ENCODE data around the gene TCFL5.

The TCFL5 gene

DNA sequence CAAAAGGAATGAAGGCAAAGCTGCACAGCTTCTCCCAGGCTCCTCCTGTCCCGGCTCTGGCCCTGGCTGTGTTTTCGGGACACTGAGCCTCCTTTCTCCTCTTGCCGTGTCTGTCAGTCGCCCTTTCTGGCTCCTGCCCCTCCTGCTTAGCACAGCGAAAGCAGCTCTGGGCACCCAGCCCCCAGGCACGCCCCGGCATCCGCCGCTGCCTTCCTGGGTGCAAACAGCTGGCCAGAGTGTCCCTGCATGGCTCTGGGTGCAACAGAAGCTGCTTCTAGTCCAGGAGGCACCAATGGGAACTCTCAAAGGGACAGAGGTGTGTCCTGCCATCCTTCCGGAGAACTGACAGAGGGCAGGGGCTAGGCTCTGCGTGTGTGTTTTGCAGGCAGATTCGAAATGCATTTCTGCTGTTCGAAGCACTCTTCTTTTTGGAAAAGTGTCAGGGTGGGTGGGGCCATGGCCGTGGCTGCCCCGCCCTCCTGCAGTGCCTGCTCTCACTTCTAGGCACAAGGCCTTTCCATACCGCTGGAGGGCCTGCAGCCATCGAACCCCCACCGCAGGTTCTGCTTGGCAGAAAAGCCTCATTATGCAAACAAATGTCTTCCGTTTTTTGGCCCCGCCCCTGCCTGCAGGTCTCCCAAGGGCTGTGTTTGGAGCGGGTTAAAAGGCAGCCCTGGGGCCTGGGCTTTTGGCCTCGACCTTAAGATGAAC, 29.3 kb downstream of the TCFL5 start:
- DNase-seq = peak; percentile 13 to 28

DNA sequence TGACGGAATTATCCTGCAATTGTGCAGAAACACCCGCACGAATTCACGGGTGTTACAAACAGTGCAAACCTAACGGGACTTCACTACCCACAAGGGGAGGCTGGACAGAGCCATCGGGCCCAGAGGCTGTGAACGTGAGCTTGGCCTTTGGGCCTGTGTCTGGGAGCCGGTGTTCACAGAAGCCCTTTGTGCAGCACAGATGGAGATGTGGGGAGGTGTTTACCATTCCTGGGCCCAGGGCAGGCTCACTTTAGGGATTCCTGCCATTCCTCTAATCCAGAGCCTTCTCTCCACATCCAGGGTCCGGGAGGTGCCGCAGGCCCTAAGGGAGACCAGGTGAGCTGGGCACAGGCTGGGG, 29.8 kb downstream of the TCFL5 start:
- no peak for DNase-seq

DNA sequence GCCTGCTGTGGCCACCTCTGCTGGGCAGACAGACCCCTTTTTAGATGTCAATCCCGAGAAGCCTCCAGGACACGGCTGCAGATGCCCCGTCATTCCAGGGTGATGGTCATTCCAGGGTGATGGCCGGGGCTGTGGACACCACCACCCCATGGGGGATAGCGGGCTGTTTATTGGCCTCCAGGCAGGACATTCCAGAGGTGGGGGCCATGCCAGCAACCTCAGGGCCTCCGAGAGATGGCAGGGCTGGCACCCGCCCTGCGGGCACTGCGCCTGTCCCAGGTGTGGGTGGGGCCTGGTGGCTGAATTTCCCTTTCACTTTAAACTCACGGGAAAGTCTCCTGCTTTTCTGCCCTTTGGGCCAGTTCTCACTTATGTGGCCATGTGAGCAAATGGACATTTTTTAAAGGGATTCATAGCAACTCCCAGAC, 30.2 kb downstream of the TCFL5 start:
- no peak for DNase-seq

DNA sequence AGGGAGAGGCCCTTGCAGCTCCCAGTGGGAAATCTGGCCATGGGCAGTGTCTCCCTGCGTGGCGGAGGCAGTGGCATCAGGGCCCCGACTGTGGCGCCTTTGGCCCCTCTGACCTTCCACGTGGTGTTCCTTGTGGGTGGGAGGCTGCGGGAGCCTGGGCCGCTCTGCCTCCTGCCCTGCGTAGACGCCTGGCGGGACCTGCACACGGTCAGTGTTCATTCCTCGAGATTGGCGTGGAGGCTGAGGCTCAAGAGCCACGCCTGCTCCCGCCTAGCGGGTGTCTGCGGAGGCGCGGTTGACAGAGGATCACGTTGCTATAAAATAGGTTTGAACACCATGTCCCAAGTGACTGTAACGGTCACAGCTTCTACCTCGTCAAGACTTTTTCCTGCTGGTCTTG, 30.8 kb downstream of the TCFL5 start:
- no peak for DNase-seq

DNA sequence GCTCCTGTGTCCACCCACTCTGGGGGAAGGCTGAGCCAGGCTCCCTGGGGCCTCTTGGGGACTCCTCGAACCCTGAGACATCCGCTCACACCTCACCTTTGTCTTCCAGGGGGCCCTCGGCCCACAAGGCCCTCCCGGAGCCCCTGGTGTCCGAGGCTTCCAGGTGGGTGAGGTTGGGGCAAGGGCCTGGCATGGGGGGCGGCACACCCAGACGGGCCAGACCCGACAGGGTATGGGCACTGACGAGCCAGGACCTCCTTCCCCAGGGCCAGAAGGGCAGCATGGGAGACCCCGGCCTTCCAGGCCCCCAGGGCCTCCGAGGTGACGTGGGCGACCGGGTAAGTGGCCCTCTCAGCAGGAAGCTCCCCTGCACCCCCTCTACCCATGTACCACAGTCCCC, 31.4 kb downstream of the TCFL5 start:
- DNase-seq = no peak

DNA sequence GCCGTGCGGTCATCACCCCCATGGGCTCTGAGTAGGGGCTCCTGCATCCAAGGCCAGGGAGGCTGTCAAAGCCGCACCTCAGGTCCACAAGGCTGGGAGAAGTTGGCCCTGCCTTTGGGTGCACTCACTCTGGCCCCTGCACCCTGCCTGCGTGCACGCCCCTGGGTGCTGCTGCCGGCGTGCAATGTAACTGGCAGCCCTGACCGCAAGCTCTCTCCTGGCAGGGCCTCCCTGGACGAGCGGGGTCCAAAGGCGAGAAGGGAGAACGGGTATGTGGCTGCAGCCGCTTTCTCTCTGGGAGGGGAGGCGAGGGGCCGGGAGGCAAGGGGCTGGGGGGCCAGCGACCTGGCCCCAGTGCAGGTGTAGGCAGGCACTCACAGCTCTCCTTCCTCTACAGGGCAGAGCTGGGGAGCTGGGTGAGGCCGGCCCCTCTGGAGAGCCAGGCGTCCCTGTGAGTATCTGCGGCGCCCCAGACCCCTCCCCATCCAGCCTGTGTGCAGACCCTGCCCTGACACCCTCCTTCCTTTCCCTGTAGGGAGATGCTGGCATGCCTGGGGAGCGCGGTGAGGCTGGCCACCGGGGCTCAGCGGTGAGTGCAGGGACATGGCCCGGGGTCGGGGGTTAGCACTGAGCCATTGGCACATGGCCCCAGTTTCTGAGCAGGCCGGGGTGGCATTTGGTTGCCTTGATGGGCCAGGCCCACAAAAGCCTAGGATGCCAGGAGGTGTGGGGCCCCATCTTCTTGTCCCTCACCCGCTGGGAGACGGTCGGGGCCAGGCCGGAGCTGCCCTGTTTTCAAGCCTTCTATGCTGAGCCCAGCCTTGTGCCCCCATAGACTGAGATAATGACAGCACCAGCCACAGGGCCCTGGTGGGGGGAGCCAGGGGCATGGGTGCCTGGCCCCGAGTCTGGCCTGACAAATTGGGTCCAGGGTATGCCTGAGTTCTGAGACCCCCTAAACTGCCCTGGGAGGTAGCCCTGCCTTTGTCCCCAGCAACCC, 32.1 kb downstream of the TCFL5 start:
- DNase-seq = no peak

DNA sequence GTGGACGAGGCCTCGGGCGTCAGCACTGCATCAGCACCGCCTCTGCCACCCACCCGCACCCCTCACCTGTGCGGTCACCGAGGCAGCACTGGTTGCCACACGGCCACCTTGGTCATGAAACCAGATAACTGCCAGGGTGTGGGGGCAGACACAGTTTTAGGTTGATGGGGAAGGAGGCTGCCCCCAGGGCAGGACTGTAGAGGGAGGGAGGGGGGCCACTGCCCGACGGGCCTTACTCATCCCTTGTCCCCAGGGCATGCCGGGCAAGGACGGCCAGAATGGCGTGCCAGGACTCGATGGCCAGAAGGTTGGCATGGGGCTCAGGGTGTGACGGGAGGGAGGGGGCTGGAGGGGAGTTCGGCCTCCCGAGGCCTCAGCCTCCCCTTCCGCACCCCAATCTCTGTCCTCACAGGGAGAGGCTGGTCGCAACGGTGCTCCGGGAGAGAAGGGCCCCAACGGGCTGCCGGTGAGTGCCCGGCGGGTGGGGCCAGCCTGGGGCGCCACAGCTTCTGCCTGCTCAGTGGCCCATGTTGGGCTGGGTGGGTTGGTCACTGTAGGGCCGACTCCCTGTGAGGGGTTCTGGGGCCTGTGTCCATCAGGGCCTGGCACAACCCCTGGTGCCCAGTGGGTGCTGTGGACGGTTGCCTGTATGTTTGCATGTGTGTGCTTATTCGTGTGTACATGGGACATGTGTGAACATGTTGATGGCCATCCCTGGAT, 33.0 kb downstream of the TCFL5 start:
- DNase-seq = no peak

DNA sequence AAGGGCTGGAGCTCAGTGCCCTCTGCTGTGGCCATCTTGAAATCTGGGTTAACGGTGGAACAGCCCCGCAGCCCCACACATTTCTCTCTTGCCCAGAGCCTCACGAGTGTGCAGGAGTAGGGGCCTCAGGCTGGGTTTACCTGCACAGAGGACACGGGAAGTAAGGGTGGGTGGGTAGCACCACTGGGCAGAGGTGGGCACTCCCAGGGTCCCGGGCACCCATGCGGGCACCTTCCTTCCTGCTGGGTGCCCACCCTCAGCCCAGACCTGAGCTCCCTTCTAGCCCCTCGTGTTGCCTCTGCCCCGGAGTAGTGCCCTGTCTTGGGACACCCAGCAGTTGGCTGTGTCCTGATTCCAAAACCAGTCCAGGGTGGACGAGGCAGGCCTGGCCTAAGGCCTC, 33.6 kb downstream of the TCFL5 start:
- no peak for DNase-seq

DNA sequence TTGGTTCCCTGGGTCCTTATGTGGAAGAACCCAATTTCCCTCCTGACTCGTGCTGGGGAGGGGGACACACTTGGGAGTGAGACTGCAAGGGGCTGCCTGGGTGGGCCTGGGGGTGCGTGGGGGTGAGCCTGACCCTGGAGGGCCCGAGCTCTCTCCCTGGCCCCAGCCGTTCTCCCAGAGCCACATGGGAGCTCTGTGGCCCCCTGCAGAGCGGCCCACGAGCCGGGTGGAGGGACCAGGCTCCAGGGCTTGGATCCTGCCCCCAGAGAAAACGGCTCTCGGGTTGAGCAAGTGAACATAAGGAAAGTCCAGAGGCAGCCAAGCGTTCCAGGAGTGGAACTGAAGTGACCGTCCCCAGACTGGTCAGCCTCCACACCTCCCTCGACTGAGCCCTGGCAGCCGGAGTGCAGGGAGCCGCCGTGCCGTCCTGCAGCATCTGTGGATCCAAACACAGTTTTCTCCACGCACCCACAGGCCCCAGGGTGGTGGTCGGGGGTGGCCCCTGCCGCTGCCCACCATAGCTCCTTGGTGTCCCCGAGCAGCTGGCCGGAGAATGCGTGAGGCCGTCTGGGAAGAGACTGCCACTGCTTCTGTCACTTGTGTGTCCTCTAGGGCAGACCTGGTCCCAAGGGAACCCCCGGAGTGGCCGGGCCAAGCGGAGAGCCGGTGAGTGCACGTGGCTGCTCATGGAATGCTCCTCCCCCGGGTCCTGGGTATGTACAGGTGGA, 34.1 kb downstream of the TCFL5 start:
- no peak for DNase-seq

DNA sequence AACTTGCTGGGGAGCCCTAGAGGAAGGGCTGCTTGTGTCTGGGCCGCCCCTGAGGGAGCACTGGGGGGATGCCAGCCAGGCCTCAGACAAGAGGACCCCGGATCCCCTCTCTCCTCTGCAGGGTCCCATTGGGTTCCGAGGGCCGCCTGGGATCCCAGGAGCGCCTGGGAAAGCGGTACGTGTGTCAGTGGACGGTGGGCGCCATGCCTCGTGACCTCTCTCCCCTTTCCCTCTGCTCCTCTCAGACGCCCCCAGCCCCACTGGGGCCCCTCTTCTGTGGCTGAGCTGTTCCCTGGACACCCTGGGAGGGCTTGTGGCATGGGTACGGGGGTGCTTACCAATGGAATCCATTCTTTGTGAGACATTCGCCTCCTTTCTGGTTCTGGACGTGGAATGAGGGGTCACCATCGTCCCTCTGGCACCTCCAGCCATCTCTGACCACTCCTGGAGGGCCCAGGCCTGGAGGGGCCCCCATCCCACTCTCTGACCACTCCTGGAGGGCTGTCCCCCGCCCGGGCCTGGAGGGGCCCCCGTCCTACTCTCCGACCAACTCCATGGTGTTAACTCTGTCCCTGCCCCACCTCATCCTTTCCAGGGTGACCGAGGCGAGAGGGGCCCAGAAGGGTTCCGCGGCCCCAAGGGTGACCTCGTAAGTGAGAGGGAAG, 34.8 kb downstream of the TCFL5 start:
- DNase-seq = no peak

DNA sequence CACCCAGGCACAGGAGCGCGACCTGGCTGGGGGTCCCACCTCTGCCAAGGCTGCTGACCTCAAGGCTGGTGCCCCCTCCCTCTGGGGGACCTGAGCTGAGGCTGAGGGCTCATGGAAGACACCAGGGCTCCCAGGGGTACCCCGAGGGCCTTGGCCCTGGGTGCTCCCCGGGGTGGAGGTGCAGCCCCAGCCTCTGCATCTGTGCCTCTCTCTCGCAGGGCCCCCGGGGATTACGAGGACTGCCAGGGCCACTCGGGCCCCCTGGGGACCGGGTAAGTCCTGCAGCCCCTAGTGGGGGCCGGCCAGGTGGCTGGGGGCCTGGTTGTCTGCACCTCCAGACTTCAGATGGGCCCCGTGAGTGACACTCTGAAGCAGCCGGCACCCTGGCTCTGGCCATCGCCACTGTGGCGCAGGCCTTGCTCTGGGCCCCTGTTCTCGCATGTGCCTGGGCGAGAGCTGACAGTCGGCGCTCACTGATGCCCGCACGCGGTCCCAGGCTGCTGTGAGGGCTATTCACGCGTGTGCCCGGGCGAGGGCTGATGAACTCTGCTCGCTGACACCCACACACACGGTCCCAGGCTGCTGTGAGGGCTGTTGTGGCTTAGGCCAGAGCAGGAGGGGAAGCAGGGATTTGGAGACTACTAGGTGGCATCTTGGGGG, 35.5 kb downstream of the TCFL5 start:
- DNase-seq = no peak

DNA sequence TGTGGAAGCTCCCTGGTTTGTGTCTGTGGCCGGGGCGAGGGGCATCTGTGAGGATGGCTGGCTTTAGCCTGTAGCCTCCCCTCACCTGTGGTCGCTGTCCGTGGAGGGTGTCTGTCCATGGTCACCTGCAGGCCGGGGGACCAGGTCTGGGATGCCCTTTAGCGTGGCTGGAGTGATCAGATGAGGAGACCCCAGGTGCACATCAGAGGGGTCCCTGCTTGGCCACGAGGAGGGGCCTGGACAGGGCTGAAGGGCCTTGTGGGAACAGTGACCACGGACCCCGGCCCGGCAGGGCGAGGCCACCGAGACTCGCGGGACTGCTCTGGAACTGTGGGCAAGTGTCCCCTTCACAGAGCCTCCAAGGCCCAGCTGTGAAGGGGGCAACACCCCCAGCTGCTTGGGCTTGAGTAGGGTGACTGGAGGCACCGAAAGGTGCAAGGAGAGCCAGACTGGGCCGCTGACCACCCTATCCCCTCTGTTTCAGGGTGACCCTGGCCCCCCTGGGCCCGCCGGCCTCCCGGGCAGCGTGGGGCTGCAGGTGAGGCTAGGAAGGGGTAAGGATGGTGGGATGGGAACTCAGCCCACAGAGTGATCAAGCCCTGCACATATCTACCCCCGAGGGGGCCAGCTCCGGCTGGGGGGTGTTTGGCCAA, 36.2 kb downstream of the TCFL5 start:
- DNase-seq = no peak

DNA sequence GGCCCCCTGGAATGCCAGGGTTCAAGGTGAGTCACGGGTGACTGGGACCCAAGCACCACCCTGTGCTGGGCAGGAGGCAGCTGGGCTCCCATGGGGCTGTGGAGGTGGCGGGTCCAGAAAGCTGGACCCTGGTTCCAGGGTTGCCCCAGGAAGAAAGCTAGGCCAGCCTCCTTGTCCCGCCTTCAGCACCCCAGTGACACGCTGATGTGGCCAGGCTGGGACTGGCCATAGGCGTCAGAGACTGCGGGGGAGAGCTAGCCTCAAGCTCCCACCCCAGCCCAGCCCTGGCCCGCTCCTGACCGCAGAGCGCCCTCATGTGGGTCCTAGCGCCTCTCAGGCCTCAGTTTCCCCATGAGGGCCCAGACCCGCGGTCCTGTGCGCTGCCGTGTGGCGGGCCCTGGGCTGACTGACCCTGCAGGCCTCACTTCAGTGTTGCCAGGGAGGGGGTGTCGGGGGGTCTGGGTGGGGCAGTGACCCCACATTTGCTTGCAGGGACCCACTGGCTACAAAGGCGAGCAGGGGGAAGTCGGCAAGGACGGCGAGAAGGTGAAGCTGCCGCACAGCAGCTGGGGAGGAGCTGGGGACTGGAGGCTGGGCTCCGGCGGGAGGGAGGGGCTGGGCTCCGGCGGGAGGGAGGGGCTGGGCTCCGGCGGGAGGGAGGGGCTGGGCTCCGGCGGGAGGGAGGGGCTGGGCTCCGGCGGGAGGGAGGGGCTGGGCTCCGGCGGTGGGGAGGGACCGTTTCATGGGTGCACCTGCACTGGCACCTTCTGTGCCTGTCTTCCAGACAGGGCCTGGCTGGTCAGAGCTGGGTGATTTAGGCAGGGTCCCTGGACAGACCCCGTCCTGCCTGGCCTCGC, 36.9 kb downstream of the TCFL5 start:
- peak in 1 of 2 experiments; percentile 48 for DNase-seq

DNA sequence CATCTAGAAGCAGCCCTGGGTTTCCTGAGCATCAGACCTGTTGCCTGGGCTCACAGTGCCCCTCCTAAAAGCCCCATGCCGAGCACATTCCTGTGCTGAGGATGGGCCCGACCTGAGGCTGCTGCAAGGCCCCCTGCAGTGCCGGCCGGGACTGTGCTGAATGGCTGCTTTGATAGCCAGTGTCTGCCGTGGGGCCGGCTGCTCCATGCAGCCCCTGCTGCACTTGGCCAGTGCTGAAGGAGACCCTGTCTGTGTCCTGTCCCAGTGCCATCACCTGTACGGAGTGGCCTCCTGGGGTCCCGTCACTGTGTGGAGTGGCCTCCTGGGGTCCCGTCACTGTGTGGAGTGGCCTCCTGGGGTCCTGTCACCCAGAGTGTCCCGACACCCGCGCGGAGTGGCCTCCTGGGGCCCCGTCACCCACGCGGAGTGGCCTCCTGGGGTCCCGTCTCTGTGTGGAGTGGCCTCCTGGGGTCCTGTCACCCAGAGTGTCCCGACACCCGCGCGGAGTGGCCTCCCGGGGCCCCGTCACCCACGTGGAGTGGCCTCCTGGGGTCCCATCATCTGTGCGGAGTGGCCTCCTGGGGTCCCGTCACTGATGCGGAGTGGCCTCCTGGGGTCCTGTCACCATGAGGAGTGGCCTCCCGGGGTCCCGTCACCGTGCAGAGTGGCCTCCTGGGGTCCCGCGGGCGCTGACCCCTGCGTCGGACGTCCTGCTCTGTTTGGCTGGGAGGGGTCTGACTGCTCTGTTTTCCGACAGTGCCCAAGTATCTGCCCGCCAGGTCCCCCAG, 37.7 kb downstream of the TCFL5 start:
- DNase-seq = no peak

DNA sequence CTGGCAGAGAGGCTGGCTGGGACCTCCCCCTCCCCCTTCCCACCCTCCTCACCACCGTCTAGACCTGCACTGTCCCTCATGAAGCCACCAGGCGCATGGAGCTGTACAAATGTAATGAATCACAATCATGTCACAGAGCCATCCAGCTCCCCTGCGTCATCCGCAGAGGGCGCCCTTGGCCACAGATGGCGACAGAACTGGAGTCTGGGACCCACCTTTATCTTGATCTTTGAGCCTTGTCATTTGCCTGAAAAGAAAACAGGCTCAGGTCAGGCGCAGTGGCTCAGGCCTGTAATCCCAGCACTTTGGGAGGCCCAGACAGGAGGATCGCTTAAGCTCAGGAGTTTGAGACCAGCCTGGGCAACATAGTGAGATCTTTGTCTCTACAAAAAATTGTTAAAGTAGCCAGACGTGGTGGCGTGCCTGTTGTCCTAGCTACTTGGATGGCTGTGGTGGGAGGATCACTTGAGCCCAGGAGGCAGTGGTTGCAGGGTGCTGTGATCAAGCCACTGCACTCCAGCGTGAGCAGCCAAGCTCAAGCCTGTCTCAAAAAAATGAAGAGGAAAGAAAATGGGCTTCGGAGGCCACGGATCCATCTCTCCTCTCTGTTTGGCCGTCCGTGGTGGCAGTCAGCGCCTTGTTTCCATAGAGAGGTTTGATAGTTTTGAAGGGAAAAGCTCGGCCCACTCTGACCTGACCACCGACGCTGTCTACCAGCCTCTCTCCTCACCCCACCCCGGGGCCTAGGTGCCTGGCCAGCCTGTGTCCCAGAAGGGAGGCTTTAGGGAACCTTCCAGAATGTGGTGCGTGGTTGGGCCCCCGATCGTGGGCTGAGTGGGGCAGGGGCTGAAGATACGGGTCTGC, 38.6 kb downstream of the TCFL5 start:
- DNase-seq = peak; percentile 25 to 41

DNA sequence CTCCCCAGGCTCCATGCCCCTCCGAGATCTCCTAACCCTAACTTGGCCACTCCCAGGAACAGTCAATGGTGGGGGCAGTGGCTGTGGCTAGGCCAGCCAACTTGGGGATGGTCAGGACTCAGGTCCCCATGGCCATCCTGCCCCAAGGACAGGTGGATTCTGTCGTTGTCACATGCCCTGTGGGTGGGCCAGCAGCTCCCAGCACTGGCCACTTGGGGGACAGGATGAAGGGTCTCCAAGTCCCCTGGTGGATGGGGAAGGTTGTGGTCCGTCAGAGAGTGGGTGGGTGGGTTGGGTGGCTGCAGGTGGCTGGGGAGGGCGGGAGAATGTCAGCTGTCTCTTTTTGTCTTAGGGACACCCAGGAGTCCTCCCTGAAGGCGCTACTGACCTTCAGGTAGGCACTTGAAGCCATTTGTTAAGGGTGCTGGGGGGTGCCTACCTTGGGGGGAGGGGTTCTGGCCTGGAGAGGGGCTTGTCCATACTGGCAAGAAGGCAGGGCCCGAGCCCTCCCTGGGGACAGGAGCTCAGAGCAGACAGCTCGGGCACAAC, 39.3 kb downstream of the TCFL5 start:
- DNase-seq = no peak

DNA sequence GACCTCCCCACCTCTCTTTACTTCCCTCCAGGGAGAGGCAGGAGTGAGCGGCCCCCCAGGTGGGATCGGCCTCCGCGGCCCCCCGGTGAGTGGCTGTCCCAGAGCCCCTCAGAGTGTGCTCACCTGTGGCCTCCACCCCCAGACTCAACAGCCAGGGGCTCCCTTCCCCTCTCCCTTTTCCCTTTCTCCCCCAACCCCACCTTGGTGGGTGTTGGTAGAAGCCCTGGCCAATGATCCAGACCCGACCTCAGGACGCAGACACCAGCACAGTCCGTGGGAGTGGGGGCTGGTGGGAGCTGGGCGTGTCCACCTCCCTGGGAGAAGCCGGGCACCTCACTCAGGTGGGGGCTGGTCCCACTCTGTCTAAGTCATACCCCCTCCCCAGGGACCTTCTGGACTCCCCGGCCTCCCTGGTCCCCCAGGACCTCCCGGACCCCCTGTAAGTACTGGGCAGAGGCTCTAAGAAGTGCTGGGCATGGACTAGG, 39.9 kb downstream of the TCFL5 start:
- DNase-seq = no peak
